HG03571 (cell line): ENCODE measurements around the gene RAPGEF1.

ENCODE experiments used
- ATAC-seq: cut with Tn5 transposase; IDR thresholded peaks from one replicate; pipeline ENCODE4 v1.9.1; 2021; ENCODE audit not compliant: unreplicated experiment

Gene RAPGEF1

DNA sequence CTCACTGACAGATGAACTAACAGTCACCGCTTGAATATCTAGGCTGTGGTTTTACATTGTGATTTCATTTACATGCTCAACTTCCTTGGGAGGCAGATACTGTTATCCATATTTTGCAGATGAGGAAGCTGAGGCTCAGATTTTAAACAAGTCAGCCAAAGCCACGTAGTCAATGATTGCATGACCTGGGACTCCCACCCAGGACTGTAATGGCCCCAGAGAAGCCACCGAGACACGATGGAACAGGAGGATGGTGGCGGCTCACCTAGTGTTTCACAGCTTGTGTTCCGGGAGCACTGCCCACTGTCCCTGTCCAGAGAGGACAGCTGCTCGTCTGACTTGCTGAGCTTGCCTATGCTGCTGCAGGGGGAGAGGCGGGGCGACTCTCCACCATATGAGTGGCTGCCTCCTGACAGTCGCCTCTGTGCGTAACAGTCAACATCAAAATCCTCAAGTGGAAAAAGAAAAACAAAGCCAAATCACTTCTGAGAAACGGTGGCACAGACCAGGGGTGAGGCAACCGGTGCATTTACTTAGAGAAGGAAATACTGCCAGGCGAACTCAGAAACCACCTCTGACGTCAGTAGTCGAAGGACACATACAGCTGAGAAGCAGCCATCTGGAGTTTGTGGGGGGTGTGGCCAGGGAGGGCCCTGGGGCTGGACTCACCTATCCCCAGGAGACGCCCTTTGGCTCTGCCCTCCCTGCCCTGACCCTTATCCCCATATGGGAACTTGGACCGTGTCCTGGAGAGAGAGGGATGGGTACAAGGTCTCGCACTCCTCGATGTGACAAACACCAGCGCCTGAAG, 112.0 kb downstream of the RAPGEF1 start:
- no peak for ATAC-seq

GRCh38 chr9:131627326-131627647, 112.6 kb downstream of the RAPGEF1 start:
- ATAC-seq, result no peak

DNA sequence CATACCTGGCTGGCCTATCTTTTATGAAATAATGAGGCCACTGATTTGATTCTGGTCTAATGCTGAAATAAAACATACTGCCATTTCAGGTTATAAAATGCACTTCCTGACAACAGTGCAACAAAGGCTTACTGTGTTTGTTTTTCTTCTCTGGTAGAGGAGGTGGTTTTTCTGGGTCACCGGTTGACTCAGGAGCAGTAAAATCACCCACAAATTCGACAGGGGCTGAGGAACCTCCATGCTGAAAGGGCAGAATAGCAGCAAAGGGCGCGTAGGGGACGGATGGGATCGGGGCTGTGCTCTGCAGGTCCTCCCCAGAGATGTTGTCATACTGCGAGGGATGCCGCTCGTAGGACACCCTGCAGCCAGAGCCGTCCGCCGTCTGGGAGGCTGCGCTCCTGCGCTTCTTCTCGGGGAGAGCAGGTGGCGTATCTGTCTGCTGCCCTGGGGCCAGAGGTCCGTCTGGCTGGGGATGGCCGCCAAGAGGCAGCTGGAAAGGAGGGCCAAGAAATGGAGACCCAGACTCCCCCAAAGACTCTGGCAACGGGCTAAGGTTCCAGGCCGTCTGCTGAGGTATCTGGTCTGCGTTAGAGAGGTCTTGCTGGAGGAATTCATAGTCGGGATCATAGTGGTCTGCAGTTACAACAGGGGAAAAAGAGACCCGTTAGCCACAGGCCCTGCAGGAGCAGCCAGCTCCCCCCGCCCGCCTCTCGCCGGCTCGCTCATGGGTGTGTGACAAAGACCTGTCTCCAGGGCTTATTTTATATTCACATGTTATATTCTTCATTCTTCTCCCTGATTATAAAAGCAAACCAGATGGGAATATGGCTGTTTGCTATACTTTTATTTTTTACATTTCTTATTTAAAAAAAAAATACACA, 113.8 kb downstream of the RAPGEF1 start:
- no peak for ATAC-seq

DNA sequence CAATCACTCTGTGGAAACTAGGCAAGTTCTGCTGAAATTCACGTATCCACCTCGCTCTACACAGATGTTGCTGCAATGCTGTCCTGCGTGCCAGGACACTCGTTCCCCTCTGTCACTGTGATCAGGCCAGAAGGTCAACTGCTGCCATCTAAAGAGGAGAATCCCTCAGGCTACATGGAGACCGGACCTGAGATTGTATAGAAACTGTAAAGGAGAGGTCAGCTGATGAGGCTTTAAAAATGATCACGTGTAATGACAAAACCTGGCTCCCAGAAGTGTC, 114.4 kb downstream of the RAPGEF1 start:
- no peak for ATAC-seq

GRCh38 chr9:131624636-131625507, 115.0 kb downstream of the RAPGEF1 start:
- no peak for ATAC-seq

DNA sequence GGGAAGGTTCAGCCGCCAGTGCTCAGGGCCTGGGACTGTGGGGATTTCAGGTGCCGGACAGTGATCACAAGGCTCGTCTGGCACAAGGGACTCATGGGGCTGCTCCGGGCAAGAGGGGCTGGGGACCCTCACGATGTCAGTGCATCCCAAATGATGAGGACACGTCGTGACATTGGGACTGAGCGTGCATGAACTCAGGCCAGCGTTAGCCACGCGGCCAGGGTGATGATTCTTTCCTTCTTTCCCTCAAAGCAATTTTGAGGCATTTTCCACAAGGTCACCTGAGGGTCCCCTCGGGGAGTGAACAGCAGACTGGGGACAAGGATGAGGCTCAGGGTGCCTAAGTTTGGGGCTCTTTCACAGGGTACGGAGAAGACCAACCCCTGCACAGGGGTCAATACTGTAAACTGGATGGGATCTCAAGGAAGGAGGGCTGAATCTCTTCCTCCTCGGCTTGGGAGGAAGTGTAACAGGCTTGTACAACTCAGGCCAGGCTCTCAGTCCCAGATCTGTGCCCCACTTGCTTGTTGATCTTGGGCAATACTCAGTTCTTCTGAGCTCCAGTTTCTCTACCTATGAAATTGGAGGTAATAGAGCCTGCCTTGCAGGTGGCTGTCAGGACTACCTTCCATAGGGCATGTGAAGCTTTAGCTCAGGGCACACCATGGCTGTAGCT, 116.1 kb downstream of the RAPGEF1 start:
- ATAC-seq, result no peak

DNA sequence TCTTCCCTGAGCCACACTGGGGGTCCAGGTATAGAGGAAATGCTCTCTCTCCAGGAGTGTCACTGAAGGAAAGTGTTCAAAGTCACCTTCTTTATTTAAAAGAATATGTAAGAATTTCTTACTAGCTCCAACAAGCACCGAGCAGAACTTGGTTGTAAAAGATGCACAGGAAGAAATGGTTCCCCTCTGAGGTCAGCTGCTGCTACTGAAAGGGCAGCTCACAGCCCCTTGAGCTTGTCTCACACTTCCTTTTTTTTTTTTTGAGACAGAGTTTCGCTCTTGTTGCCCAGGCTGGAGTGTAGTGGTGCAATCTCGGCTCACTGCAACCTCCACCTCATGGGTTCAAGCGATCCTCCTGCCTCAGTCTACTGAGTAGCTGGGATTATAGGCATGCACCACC, 117.4 kb downstream of the RAPGEF1 start:
- no peak for ATAC-seq

DNA sequence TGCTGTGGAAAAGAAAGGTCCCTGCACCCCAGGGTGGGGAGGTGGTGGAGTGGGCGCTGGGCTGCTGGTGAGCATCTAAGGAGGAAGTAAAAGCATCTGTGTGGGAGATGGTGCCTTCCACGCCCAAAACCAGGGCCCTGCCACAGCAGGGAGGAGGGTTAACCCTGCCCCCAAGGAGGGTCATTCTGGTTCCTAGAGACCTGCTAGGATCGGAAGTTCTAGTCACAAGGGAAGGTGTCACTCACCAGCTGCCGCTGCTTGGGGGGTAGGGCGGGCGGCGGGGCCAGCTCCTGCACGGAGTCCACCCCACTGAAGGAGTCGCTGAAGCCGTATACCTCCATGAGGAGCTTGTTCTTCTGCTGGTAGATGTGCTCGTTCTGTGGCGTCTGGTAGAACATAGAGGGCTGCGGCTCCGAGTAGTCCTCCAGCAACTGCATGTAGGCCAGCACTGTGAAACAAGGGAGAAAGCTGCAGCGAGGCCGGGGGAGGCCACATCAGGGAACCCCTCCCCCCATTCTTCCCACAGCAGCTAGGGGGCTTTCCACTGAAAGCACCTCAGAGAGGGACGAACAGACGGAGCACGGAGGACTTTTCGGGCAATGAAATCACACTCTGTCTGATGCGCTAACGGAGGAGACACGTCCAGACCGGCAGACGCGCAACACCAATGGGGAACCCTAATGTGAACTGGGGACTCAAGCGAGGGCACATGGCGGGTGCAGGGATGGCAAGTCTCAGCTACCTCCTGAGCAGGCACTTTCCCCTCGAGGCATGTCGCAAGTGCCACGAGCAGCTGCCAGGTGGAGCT, 118.1 kb downstream of the RAPGEF1 start:
- ATAC-seq, result no peak

- no peak for ATAC-seq
These were observed 118.9 kb downstream of the RAPGEF1 start for GRCh38 chr9:131620764-131621520.

DNA sequence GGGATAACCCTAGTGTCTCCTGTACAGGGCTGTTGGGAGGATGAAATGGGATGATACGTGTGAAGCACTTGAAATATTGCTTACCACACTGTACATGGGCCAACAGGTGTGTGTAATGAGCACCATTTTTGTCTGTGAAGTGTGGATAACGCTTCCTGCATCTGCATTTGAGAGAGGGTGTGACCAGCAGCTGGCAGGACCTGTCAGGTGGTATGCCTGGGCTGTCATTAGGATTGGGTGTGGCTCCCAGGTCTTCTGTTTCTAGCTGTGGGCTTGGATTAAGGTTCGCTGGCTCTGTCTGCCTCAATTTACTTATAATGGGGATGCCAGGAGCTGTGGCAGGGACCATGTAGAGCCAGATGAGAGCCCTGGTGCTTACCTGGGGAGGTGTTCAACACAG, 120.2 kb downstream of the RAPGEF1 start:
- ATAC-seq, result no peak

- ATAC-seq, result no peak
These were observed 121.1 kb downstream of the RAPGEF1 start for GRCh38 chr9:131618785-131619184.

GRCh38 chr9:131618071-131618479, 121.8 kb downstream of the RAPGEF1 start:
- ATAC-seq, result no peak

- no peak for ATAC-seq
These were observed 122.3 kb downstream of the RAPGEF1 start for GRCh38 chr9:131617611-131618010.

DNA sequence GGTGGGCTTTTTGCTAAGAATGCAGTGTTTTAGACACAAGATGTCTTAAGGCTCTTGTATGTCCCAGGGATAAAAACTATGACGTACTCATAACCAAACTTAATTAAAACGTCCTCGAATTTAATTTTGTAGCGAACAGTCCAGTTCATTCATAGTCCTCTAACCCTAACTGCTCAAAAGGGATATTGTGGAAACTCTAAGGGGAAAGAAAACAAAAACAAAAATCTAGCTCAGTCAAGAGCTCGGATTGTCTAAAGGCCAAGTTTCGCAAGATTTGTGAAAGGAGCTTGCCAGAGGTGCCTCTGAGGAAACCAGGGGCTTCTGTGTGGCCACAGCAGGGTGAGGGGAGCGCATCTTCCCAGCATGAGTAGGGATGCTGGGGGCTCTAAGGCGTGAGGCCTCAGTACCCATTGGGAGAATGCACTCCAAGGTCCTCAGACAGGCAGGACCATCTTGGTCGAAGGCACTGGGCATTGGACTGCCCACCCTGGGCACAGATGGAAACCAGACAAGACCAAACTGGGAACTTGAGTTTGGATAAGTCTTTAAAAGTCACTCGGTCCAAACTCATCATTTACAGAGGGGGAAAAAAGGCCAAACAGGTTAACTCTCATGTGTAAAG, 122.8 kb downstream of the RAPGEF1 start:
- ATAC-seq, result no peak

GRCh38 chr9:131614340-131614915, 125.4 kb downstream of the RAPGEF1 start:
- ATAC-seq, result no peak

GRCh38 chr9:131613921-131614320, 126.0 kb downstream of the RAPGEF1 start:
- ATAC-seq, result no peak

DNA sequence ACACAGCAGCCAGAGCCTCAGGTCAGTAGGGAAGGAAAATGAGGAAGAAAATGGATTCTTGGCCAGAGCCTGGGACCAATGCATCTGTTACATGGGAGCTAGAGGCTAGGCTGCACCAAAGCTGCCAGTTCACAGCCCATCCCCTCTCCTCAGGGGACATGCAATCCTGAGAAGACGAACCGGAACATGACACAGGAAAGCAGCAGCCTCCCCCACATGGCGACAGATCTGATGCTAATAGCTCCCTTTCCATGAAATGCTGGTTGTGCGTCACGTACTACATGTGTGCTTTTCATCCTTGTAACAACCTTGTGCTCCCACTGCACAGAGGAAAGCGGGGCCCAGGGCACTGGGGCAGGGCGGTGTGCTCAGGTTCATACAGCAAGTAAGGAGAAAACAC, 127.0 kb downstream of the RAPGEF1 start:
- ATAC-seq, result no peak

- ATAC-seq, result no peak
These were observed 128.1 kb downstream of the RAPGEF1 start for GRCh38 chr9:131611586-131612315.
